Measurements from ENCODE around the gene RACK1.
"Not testable (repeated sequence)": the region's sequence is repeated elsewhere in the genome, so short reads cannot be mapped to it uniquely, and the experiment has no call there.

Gene RACK1

GRCh38 chr5:181233088-181233800 lies 10.5 kb downstream of the RACK1 start:
- no peak for DNase-seq

- DNase-seq: no peak
Observed at GRCh38 chr5:181232593-181232992, 11.1 kb downstream of the RACK1 start.

- no peak for DNase-seq
Observed at GRCh38 chr5:181231432-181231831, 12.3 kb downstream of the RACK1 start.

GRCh38 chr5:181230551-181230950 lies 13.2 kb downstream of the RACK1 start:
- no peak for DNase-seq

GRCh38 chr5:181229996-181230395 lies 13.7 kb downstream of the RACK1 start:
- DNase-seq: no peak

GRCh38 chr5:181224390-181225229 lies 19.1 kb downstream of the RACK1 start:
- DNase-seq: no peak

GRCh38 chr5:181223729-181224389 lies 19.8 kb downstream of the RACK1 start:
- DNase-seq: no peak

- DNase-seq: peak; percentile 98
Observed at GRCh38 chr5:181223058-181223728, 20.5 kb downstream of the RACK1 start, which contains the start of gene TRIM41. TSS of gene TRIM41 (plus strand) at chr5:181223281. CDS start at chr5:181224000, 719 bp downstream.

GRCh38 chr5:181222630-181223057 lies 21.1 kb downstream of the RACK1 start:
- DNase-seq: peak; percentile 69

GRCh38 chr5:181221792-181222629 lies 21.7 kb downstream of the RACK1 start:
- DNase-seq: peak; percentile 98

GRCh38 chr5:181221105-181221791 lies 22.5 kb downstream of the RACK1 start:
- DNase-seq: no peak

GRCh38 chr5:181220178-181220515 lies 23.6 kb downstream of the RACK1 start:
- no peak for DNase-seq

GRCh38 chr5:181219262-181220177 lies 24.2 kb downstream of the RACK1 start:
- no peak for DNase-seq

- no peak for DNase-seq
Observed at GRCh38 chr5:181218795-181219124, 24.9 kb downstream of the RACK1 start.

GRCh38 chr5:181217803-181218062 lies 26.0 kb downstream of the RACK1 start:
- no peak for DNase-seq

GRCh38 chr5:181217111-181217802 lies 26.4 kb downstream of the RACK1 start:
- peak; percentile 65 for DNase-seq

GRCh38 chr5:181215997-181216989 lies 27.4 kb downstream of the RACK1 start:
- no peak for DNase-seq

- not testable (repeated sequence) for DNase-seq
Observed at GRCh38 chr5:181214249-181214648, 29.5 kb downstream of the RACK1 start.

- DNase-seq: no peak
Observed at GRCh38 chr5:181212934-181213333, 30.8 kb downstream of the RACK1 start.
